Sigmoid colon (tissue), 4 donors: ENCODE results near the gene EMP1.

Source experiments
- CTCF ChIP-seq, 4 experiments: fragments of 450-650 bp in 3 of 4; fragments of 200-600 bp in 1 of 4; IDR thresholded peaks; one replicate each; pipeline ENCODE4 v1.5.1; 2016 to 2019; ENCODE audit warnings: antibody characterized with exemption in 4 of 4, mild to moderate bottlenecking in 3 of 4, moderate library complexity in 2 of 4
- POLR2AphosphoS5 ChIP-seq, 4 donors: sonication (generic); formaldehyde crosslinking; IDR thresholded peaks; one replicate each; pipeline ENCODE4 v1.6.1; 2017; ENCODE audit warnings: antibody characterized with exemption in 4 of 4

DNA sequence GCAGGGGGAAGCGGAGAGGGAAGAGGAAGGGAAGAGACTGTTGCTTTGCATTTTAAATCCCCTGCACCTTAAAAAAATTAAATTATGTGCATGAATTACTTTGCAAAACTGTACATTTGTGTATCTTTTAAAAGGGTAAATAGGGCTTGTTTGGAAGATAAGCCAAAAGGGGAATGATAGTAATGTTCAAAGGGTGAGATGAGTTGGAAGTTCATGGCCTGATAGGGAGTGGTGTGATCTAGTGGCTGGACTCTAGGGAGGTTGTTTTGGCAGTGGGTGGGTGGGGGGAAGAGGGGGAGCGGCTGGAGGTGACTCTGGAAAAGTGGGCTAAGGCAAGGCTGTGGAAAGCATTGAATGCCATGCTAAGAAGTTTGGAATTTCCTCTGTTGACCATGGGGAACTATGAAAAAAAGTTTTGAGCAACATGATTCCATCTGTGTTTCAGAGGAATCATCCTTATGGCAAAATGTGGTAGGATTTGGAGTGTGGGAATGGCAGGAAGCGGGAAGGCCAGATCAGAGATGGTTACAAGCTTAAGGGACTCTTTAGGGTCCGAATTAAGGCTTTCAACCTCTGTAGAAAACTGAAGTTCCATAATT lies 25.5 kb upstream of the EMP1 start:
- TF ChIP-seq POLR2AphosphoS5 (IDR thresholded peaks at IDR 0.05) (no peak), CTCF (IDR thresholded peaks at IDR 0.05) (no peak)
